ENCODE measurements around the gene C14orf119.

The C14orf119 gene

DNA sequence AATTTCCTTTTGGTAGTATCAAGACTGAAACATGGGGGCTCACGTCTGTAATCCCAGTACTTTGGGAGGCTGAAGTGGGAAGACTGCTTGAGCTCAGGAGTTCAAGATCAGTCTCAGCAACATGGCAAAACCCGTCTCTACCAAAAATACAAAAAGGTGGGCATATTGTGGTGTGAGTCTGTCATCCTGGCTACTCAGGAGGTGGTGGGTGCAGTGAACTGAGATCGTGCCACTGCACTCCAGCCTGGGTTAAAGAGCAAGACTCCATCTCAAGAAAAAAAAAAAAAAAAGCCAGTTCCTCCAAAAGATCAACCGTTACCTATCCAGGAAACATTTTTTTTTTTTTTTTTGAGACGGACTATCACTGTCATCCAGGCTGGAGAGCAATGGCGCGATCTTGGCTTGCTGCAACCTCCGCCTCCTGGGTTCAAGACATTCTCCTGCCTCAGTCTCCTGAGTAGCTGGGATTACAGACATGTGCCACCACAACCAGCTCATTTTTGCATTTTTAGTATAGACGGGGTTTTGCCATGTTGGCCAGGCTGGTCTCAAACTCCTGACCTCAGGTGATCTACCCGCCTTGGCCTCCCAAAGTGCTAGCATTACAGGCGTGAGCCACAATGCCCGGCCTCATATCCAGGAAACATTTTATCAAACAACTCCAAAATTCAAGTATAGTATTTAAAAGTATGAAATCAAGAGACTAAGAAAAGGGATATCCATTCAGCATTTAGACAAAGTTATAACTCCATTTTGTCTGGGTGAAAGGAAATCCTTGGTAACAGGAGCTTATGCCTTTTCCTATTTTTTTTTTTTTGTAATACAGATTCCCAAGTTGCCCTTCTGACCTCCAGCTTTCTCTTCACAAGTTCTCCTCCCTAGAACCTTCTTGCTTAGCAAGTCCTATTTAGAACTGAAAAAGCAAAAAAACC lies 3.7 kb upstream of the C14orf119 start:
- H3K4me3 ChIP-seq (ENCODE audit: low read depth, low read length) = no peak overlapping the region
- TF ChIP-seq CTCF (IDR thresholded peaks at IDR 0.05; ENCODE audit: borderline replicate concordance, insufficient read depth, low read depth, low read length) = no peak

- no peak overlapping the region for H3K4me3 ChIP-seq (ENCODE audit: low read depth, low read length)
- no peak for TF ChIP-seq CTCF (IDR thresholded peaks at IDR 0.05; ENCODE audit: borderline replicate concordance, insufficient read depth, low read depth, low read length)
These were observed 2.2 kb upstream of the C14orf119 start for GRCh38 chr14:23093104-23093503.

GRCh38 chr14:23093526-23093925 lies 1.8 kb upstream of the C14orf119 start:
- no peak for TF ChIP-seq CTCF (IDR thresholded peaks at IDR 0.05; ENCODE audit: borderline replicate concordance, insufficient read depth, low read depth, low read length)
- no peak overlapping the region for H3K4me3 ChIP-seq (ENCODE audit: low read depth, low read length)

DNA sequence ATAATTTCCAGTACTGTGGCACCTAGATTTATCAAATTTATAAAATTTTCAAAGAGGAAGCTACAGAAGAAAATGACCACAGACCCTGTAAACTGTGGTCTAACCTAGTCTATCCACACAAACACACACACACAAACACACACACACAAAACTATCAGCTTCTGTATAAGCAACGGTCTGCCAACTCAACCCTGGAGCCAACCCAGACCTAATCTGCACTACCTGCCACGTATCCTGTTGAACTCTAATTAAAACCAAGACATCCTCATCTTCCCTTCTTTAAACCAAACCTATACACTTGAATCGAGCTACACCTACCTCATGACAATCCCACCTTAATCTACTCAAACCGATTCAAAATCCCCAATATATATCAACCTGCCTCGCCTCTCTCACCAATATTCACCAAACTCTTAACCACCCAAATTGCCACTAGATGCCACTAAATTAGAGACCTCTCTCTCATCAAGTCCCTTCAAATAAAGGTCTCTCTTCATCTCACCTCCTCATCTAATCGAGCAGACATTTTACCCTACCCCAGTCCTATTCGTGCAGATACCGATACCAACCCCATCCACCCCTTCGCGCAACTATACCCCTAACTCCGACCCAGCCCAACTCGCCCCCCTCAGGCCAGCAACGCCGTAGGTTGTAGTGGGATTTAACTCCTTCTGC lies 1.2 kb upstream of the C14orf119 start:
- H3K4me3 ChIP-seq (ENCODE audit: low read depth, low read length) = peak overlapping the region; percentile 67
- no peak for TF ChIP-seq CTCF (IDR thresholded peaks at IDR 0.05; ENCODE audit: borderline replicate concordance, insufficient read depth, low read depth, low read length)

DNA sequence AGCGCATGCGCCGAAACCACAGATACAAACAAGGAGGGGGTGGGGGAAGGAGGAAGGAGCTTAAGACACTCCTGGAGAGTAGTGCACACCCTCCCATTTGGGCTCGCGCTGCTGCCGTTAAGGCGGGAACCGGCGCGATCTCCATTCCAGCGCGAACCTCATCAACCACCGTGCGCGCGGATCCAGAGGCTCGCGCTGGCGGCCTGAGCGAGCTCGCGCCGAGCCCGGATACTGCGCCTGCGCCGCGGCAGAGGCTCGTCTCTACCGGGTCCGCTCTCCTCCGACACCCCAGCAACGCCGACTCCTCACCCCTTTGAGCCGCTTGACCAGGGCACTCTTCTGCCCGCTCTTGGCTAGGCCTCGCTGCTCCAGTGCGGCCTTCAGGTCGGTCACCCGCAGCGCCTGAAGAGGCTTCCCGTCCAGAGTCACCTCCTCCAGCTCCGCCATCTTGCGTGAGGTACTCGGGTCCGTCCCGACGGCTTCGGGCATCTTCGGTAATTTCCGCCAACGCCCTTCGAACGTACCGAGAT lies 574 bp upstream of the C14orf119 start, which contains the start of gene ACIN1:
Gene ACIN1, minus strand, starts transcription at position 471 of the 530 bp plus-strand sequence. Its CDS starts 24 bp downstream, at position 447.
- no peak for TF ChIP-seq CTCF (IDR thresholded peaks at IDR 0.05; ENCODE audit: borderline replicate concordance, insufficient read depth, low read depth, low read length)
- H3K4me3 ChIP-seq (ENCODE audit: low read depth, low read length) = peak within 1 kb of the TSS; percentile 69

DNA sequence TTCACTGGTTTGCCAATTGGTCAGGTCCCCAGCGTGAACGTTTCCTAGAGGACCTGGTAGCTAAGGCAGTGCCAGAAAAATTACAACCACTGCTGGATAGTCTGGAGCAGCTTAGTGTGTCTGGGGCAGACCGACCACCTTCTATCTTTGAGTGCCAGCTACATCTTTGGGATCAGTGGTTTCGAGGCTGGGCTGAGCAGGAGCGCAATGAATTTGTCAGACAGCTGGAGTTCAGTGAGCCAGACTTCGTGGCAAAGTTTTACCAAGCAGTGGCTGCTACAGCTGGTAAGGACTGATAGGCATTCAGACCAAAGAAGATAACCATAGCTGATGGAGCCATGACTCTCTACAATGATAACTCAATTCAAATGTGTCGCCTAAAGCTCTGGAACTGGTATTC lies 2.5 kb downstream of the C14orf119 start:
- no peak overlapping the region for H3K4me3 ChIP-seq (ENCODE audit: low read depth, low read length)
- TF ChIP-seq CTCF (IDR thresholded peaks at IDR 0.05; ENCODE audit: borderline replicate concordance, insufficient read depth, low read depth, low read length) = no peak

All from GM12875 (cell line).